IMR-90 (cell line): ENCODE results near the gene RNH1. TPM values are rescaled to one million over a fixed set of nuclear protein-coding genes. Genes with fewer than 3 reads are reported as not detected.

ENCODE experiments used
- ATAC-seq: fragments of 200-7000 bp; cut with Tn5 transposase; 2 replicates; pipeline ENCODE4 v1.9.1; 2020; ENCODE audit warnings: low read depth, mild to moderate bottlenecking, moderate library complexity
- BruUV-seq: library from RNA; stranded (reverse); fragments of 400-500 nt; replicated peaks from 2 replicates; lab custom pipeline; 2021; lab: Mats Ljungman, UMichigan
- CTCF ChIA-PET: fragments of 300-600 bp; formaldehyde crosslinking; extraction: SDS; loops from one replicate; lab custom pipeline; 2021; ENCODE audit warnings: antibody characterized with exemption; lab: Yijun Ruan, JAX
- POLR2A ChIA-PET: fragments of 300-600 bp; sonication (Branson Sonifier 250); formaldehyde crosslinking; loops from one replicate; lab custom pipeline; 2022; ENCODE audit warnings: antibody characterized with exemption; ENCODE audit not compliant: unreplicated experiment; lab: Charles Lee
- DNase-seq: peaks from one replicate; pipeline ENCODE4 v3.0.0; 2013
- H2AFZ ChIP-seq: replicated peaks from 2 replicates; pipeline ENCODE3; 2013; ENCODE audit warnings: low read length, mild to moderate bottlenecking; ENCODE audit not compliant: poor library complexity
- H2AK5ac ChIP-seq: 2 replicates; pipeline ENCODE4 v1.6.1; 2013; ENCODE audit warnings: low read depth, low read length, inconsistent platforms
- H2AK9ac ChIP-seq: replicated peaks from 2 replicates; pipeline ENCODE3; 2013; ENCODE audit warnings: mild to moderate bottlenecking, low read depth, low read length, moderate library complexity; ENCODE audit not compliant: poor library complexity
- H2BK120ac ChIP-seq: 2 replicates; pipeline ENCODE4 v1.6.1; 2013; ENCODE audit warnings: low read depth, low read length, inconsistent platforms
- H2BK15ac ChIP-seq: 3 replicates; pipeline ENCODE4 v1.6.1; 2013; ENCODE audit warnings: low read depth, low read length, inconsistent platforms
- H2BK20ac ChIP-seq: 2 replicates; pipeline ENCODE4 v1.6.1; 2013; ENCODE audit warnings: low read depth, mild to moderate bottlenecking, inconsistent platforms, low read length, moderate library complexity
- H2BK5ac ChIP-seq: 2 replicates; pipeline ENCODE4 v1.6.1; 2013; ENCODE audit warnings: mild to moderate bottlenecking, low read depth, low read length, inconsistent platforms; ENCODE audit not compliant: poor library complexity, severe bottlenecking
- H3K14ac ChIP-seq: replicated peaks from 2 replicates; pipeline ENCODE4 v1.6.1; 2013; ENCODE audit warnings: low read depth, low read length, inconsistent platforms
- H3K18ac ChIP-seq: 2 replicates; pipeline ENCODE4 v1.6.1; 2013; ENCODE audit warnings: low read depth, low read length, control low read depth
- H3K23ac ChIP-seq: 2 replicates; pipeline ENCODE4 v1.6.1; 2013; ENCODE audit warnings: low read depth, low read length, inconsistent platforms
- H3K27ac ChIP-seq: 2 replicates; pipeline ENCODE4 v1.5.1; 2013; ENCODE audit warnings: mild to moderate bottlenecking, control low read depth, low read length; ENCODE audit not compliant: insufficient read depth
- H3K27me3 ChIP-seq: 2 replicates; pipeline ENCODE4 v1.6.1; 2013; ENCODE audit warnings: low read length; ENCODE audit not compliant: control insufficient read depth, insufficient read depth
- H3K36me3 ChIP-seq: 2 replicates; pipeline ENCODE4 v1.6.1; 2013; ENCODE audit warnings: low read length, mixed read lengths; ENCODE audit not compliant: control insufficient read depth, insufficient read depth
- H3K4ac ChIP-seq: 2 replicates; pipeline ENCODE4 v1.6.1; 2013; ENCODE audit warnings: low read depth, low read length, inconsistent platforms
- H3K4me1 ChIP-seq: 2 replicates; pipeline ENCODE4 v1.6.1; 2013; ENCODE audit warnings: low read length, mixed read lengths; ENCODE audit not compliant: control insufficient read depth, insufficient read depth
- H3K4me2 ChIP-seq: 2 replicates; pipeline ENCODE4 v1.6.1; 2013; ENCODE audit warnings: low read depth, mild to moderate bottlenecking, control low read depth, low read length, moderate library complexity
- H3K4me3 ChIP-seq: 2 replicates; pipeline ENCODE4 v1.5.1; 2013; ENCODE audit warnings: low read depth, mild to moderate bottlenecking, control low read depth, low read length, moderate library complexity; ENCODE audit not compliant: insufficient read depth
- H3K56ac ChIP-seq: 2 replicates; pipeline ENCODE4 v1.6.1; 2013; ENCODE audit warnings: low read length, inconsistent platforms; ENCODE audit not compliant: insufficient read depth; ENCODE audit errors: extremely low read depth
- H3K79me1 ChIP-seq, 2 experiments: 2 replicates each; pipeline ENCODE4 v1.6.1; 2013; ENCODE audit warnings: low read length in 2 of 2, inconsistent platforms in 1 of 2, low read depth in 1 of 2
- H3K9ac ChIP-seq: 2 replicates; pipeline ENCODE4 v1.6.1; 2013; ENCODE audit warnings: low read depth, low read length, control low read depth
- H3K9me1 ChIP-seq: 2 replicates; pipeline ENCODE4 v1.6.1; 2013; ENCODE audit warnings: low read length, inconsistent platforms; ENCODE audit not compliant: insufficient read depth
- H3K9me3 ChIP-seq: 2 replicates; pipeline ENCODE4 v1.6.1; 2013; ENCODE audit warnings: low read length; ENCODE audit not compliant: control insufficient read depth, insufficient read depth
- H4K20me1 ChIP-seq: 2 replicates; pipeline ENCODE4 v1.6.1; 2013; ENCODE audit warnings: low read length, inconsistent platforms; ENCODE audit not compliant: insufficient read depth
- H4K5ac ChIP-seq: 2 replicates; pipeline ENCODE4 v1.6.1; 2013; ENCODE audit warnings: mild to moderate bottlenecking, low read depth, low read length, control low read depth
- H4K8ac ChIP-seq, 2 experiments: 2 replicates each; pipeline ENCODE4 v1.6.1; 2013; ENCODE audit warnings: low read depth in 2 of 2, low read length in 2 of 2, control low read depth in 1 of 2, inconsistent platforms in 1 of 2
- H4K91ac ChIP-seq: 2 replicates; pipeline ENCODE4 v1.6.1; 2013; ENCODE audit warnings: low read depth, low read length, inconsistent platforms; ENCODE audit not compliant: insufficient read depth
- CEBPB ChIP-seq: IDR thresholded peaks from 2 replicates; pipeline ENCODE4 v1.6.1; 2012; ENCODE audit warnings: low read depth, low read length, improper control_type of control experiment
- CTCF ChIP-seq: conservative IDR thresholded peaks from 2 replicates; pipeline ENCODE4 v1.5.1; 2012; ENCODE audit warnings: mild to moderate bottlenecking, low read depth, low read length, improper control_type of control experiment
- MAFK ChIP-seq: IDR thresholded peaks from 2 replicates; pipeline ENCODE4 v1.6.1; 2012; ENCODE audit warnings: low read depth, low read length, improper control_type of control experiment
- MAZ ChIP-seq: IDR thresholded peaks from 2 replicates; pipeline ENCODE4 v1.6.1; 2012; ENCODE audit warnings: low read depth, mild to moderate bottlenecking, low read length, improper control_type of control experiment, moderate library complexity, borderline replicate concordance
- RAD21 ChIP-seq: IDR thresholded peaks from 2 replicates; pipeline ENCODE4 v1.6.1; 2012; ENCODE audit warnings: low read length, improper control_type of control experiment
- RCOR1 ChIP-seq: IDR thresholded peaks from 2 replicates; pipeline ENCODE4 v1.6.1; 2012; ENCODE audit warnings: mild to moderate bottlenecking, low read length, improper control_type of control experiment; ENCODE audit not compliant: insufficient replicate concordance
- USF2 ChIP-seq: fragments of 150-350 bp; IDR thresholded peaks from 2 replicates; pipeline ENCODE4 v1.6.1; 2017; ENCODE audit warnings: mild to moderate bottlenecking, antibody characterized with exemption, low read length, low read depth
- WGBS, 2 experiments: methylation state at CpG; one replicate each; pipeline versions ENCODE4 v1.1.5 to v1.1.7; 2013; ENCODE audit warnings: missing lambda C conversion rate in 2 of 2; ENCODE audit not compliant: insufficient read length in 1 of 2; ENCODE audit errors: extremely low coverage in 2 of 2; 5-methylcytosine and 5-hydroxymethylcytosine counted together
- dilution Hi-C: fragments of 300-500 bp; cut with HindIII; formaldehyde crosslinking; loops from one replicate; pipeline ENCODE4 v1.14.3; 2018; ENCODE audit warnings: low sequenced_read_pairs; ENCODE audit not compliant: unreplicated experiment
- in situ Hi-C: fragments of 300-500 bp; cut with MboI; formaldehyde crosslinking; loops from 3 replicates; pipeline ENCODE4 v1.14.3; 2019; ENCODE audit warnings: low sequenced_read_pairs, inconsistent platforms, mixed read lengths
- intact Hi-C: fragments of 100-400 bp; cut with micrococcal nuclease; formaldehyde crosslinking; loops from 2 replicates; pipeline ENCODE4 v1.10.0; 2022
- polyA plus RNA-seq, 3 experiments: library from polyadenylated mRNA; depleted of rRNA; stranded (reverse); fragments of >200 nt; gene quantifications; 2 replicates each; pipeline ENCODE4 v1.2.3, GENCODE V29; 2012; ENCODE audit warnings: low replicate concordance in 1 of 3
- total RNA-seq: library from RNA; depleted of rRNA; stranded (reverse); fragments of >200 nt; gene quantifications from 2 replicates; pipeline ENCODE4 v1.2.3, GENCODE V29; 2012
- TF ChIP-seq, protein P1 (sequence below): fragments of 150-350 bp; IDR thresholded peaks from 2 replicates; pipeline ENCODE4 v1.6.1; 2016; ENCODE audit warnings: low read depth, mild to moderate bottlenecking, low read length, moderate library complexity, borderline replicate concordance

The RNH1 gene
- total and polyA plus RNA-seq, 2 of the 4 experiments (the other 2 are of a cell fraction), result 138 to 247 TPM

DNA sequence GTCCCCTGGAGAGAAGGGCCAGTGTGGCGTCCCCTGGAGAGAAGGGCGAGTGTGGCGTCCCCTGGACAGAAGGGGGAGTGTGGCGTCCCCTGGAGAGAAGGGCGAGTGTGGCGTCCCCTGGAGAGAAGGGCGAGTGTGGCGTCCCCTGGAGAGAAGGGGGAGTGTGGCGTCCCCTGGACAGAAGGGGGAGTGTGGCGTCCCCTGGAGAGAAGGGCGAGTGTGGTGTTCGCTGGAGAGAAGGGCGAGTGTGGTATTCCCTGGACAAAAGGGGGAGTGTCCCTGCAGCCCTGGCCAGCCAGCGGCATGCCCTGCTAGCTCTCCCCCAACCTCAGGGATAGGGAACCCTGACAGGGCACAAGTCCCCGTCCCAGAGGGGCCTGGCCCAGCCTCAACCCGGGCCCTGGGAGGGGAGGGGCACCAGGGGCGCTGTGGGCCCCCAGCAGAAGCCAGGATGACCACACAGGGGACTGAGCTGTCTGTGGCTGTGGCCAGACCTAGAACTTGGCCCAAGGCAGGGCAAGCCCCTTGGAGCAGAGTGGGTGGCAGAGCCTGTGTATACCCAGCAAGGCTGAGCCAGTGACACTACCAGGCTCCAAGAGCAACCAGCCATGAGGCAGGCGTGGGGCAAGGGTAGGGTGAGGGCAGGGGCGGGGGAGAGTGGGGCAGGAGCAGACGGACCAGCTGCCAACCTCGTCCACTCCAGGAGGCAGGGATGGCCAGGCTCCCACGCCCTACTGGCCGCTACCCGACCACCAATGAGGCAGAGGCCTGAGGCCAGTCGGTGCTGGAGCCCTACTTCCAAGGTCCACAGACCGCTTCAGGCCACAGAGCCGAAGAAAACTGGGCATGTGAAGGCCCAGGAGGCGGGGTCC, 24.2 kb upstream of the RNH1 start:
- Histone ChIP-seq H4K5ac (no peak overlapping the region), H3K9ac (no peak overlapping the region), H3K36me3 (peaks cover 24% of the 10 kb centered on the region; the same call in 1 of the 2 replicates), H3K14ac (no peak overlapping the region), H3K4me2 (no peak overlapping the region), H4K8ac (no peak overlapping the region), H2BK5ac (no peak overlapping the region), H2AFZ (no peak overlapping the region), H2AK5ac (no peak overlapping the region), H4K20me1 (peaks cover 24% of the 10 kb centered on the region), H4K91ac (no peak overlapping the region), H2AK9ac (no peak overlapping the region), H2BK20ac (no peak overlapping the region), H3K23ac (no peak overlapping the region), H3K9me3 (no peaks in the 10 kb centered on the region), H3K18ac (no peak overlapping the region), H3K79me1 (peaks cover 3 to 23% of the 10 kb centered on the region in 2 experiments; a peak in 3 of 4 replicates), H3K27ac (no peak overlapping the region), H3K4me3 (no peak overlapping the region), H3K9me1 (no peaks in the 10 kb centered on the region; the same call in 1 of the 2 replicates), H3K56ac (no peak overlapping the region), H3K4me1 (peaks cover 6% of the 10 kb centered on the region; the same call in 1 of the 2 replicates), H3K27me3 (no peaks in the 10 kb centered on the region), H2BK15ac (no peak overlapping the region), H3K4ac (no peak overlapping the region), H2BK120ac (no peak overlapping the region)
- no TSS peak for BruUV-seq
- ChIA-PET POLR2A (no interaction called here), CTCF (no interaction called here)
- ATAC-seq, result no peak
- 89% methylated on average over 14 of the region's 28 CpGs; no CpG with 5 or more reads in 1 of the 2 experiments for WGBS, 2 experiments
- no peak for DNase-seq
- dilution Hi-C loops, result no loop called here
- intact Hi-C loops, result no loop called here
- in situ Hi-C loops, result no loop called here
- TF ChIP-seq CTCF (no peak), MAZ (no peak), MAFK (no peak), USF2 (no peak), CEBPB (no peak), RCOR1 (no peak), RAD21 (no peak)
- TF ChIP-seq, protein P1, sequence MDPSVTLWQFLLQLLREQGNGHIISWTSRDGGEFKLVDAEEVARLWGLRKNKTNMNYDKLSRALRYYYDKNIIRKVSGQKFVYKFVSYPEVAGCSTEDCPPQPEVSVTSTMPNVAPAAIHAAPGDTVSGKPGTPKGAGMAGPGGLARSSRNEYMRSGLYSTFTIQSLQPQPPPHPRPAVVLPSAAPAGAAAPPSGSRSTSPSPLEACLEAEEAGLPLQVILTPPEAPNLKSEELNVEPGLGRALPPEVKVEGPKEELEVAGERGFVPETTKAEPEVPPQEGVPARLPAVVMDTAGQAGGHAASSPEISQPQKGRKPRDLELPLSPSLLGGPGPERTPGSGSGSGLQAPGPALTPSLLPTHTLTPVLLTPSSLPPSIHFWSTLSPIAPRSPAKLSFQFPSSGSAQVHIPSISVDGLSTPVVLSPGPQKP, result no peak
